Vagina (tissue), 2 donors: ENCODE results near the gene ZNF687.

Experiments used
- CTCF ChIP-seq, 3 experiments: fragments of 450-650 bp in 2 of 3; fragments of 200-600 bp in 1 of 3; sonication (generic) in 1 of 3; IDR thresholded peaks; one replicate each; pipeline ENCODE4 v1.5.1; 2017 to 2019; ENCODE audit warnings: antibody characterized with exemption in 3 of 3, mild to moderate bottlenecking in 2 of 3, moderate library complexity in 2 of 3
- POLR2AphosphoS5 ChIP-seq, 2 donors: sonication (generic); formaldehyde crosslinking; IDR thresholded peaks; one replicate each; pipeline ENCODE4 v1.9.0; 2017; ENCODE audit warnings: antibody characterized with exemption in 2 of 2, mild to moderate bottlenecking in 2 of 2, low read depth in 1 of 2; ENCODE audit not compliant: insufficient read depth in 1 of 2

GRCh38 chr1:151292207-151293030 is 10.3 kb downstream of the ZNF687 start:
- TF ChIP-seq CTCF (IDR thresholded peaks at IDR 0.05) (no peak), POLR2AphosphoS5 (IDR thresholded peaks at IDR 0.05; ENCODE audit: insufficient read depth in 1 of 2, low read depth in 1 of 2) (no peak)
